DMS53 treated with DMSO at 0.1 percent for 48 hours (cell line): ENCODE results near the gene ANKFN1.

Experiments
- DNase-seq: peaks from one replicate; lab custom pipeline; 2025; ENCODE audit not compliant: unreplicated experiment; lab: John Stamatoyannopoulos, UW

ANKFN1 gene

DNA sequence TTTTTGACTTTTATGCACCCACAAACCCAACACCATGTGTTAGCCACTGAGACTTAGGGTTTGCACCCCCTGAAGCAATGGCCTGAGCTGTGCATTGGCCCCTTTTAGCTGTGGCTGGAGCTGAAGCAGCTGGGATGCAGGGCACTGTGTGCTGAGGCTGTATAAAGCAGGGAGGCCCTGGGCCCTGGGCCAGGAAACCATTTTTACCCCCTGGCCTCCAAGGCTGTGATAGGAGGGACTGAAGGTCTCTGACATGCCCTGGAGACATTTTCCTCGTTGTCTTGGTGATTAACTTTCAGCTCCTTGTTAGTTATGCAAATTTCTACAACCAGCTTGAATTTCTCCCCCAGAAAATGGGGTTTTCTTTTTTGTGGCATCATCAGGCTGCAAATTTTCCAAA is 6.7 kb upstream of the ANKFN1 start:
- no peak for DNase-seq

DNA sequence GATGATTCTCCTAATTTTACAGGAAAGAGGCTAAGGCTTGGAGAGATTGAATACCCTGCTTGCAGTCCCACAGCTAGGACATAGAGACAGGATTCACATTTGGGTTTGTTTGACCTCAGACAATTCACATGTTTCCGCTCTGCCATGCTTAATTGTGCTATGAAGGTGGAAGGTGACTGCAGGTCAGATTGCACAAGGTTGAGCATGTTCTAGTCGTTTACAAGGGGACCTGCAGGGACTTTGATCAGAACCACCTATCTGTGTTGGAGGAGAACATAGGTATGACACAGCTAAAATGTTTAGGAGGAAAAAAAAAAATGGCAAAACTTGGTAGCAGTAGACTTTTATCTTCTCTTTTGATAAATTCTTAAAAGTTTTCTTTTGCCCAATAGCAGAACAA is 4.9 kb upstream of the ANKFN1 start:
- no peak for DNase-seq

GRCh38 chr17:56149266-56150036 is 3.8 kb upstream of the ANKFN1 start:
- no peak for DNase-seq

GRCh38 chr17:56150649-56151048 is 2.6 kb upstream of the ANKFN1 start:
- DNase-seq, result no peak

DNA sequence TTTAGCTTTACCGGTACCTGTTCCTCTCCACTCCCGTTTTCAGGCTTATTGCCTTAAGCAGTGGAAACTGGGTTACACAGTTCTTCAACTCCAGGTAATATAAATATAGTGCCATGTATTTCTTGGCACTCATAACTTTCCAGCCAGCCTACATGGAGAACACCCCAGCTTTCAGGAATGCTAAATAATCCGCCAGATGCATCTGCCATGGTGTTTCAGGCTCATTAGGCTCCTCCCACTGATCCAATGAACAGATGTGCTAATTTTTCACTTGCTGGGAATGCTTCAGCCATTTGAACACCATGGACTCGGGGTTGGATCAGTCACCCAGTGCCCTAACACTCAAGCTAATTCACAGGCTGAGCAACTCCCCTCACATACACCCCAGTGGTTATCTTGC is 4.6 kb downstream of the ANKFN1 start:
- no peak for DNase-seq

DNA sequence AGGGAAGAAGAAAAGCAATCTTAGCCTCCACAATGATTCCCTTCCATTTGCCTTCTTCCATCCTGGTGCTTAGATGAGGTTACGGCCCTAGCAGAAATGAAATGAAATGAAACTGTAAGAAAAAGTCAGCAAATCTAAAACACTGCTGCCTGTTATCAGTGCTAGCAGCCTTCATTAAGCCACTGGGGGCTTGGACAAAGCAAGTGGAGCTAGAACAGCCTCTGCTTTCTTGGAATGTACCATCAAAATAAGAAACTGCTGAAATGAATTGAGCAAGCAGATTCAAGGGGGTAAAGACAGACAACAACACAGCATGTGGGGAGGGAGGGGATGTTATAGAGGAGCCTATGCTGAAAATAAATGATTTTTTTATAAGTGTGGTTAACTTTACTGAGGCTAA is 5.1 kb downstream of the ANKFN1 start:
- no peak for DNase-seq

DNA sequence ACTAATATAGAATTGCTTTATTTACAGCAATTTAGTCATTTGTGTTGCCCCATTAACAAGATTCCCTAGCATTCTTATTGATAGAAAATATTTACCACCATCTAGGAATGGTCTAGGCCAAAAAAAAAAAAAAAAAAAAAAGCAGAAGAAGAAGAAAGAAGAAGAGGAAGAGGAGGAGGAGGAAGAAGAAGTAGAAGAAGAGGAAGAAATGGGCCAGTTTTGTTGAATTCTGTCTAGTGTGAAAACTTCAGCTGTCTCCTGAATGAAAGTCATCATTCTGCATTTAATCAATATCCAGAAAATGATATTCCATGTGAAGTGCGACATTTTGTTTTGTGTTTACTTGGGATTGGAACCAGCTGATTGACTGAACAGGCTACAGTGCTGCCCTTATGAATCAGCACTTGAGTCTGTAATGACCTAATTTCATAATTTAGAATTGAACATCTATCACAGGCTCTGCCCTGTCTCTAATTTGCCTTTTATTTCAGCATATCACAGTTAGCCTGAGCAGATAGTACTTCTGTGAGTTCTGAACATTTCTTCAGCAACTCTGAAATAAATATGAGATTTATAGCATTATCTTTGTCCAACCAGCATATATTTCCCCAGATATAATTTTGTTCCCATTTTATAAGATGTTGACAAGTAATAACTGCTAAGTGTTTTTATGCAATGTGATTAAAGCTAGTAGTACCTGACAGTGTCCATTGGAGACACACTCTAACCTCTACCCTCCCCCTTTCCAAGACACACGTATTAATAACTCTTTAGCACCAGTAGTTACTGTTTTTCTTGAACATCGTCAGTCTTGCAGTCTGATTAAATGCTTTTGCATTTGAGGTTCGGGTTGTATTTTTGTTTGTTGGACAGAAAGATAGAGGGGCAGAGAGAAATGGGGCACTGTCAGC is 5.9 kb downstream of the ANKFN1 start:
- no peak for DNase-seq

GRCh38 chr17:56159826-56160380 is 6.6 kb downstream of the ANKFN1 start:
- no peak for DNase-seq

DNA sequence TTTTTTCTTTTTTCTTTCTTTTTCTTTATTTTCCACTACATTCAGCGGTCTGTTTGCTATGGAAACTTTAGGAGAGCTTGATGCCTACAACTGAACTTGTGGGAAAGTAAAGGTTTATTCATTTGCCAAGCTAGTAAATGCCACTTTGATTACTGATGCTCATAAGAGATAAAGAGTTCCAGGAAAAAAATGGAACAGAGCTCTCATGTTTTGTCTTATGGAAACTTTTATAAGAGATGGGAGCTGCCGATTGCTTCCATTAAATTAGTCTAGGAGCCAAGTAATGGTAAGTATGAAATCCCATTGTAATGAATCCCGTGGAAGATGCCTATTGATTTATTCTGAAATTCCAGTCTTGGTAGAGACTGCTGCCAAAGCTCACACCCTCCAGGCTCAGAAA is 7.1 kb downstream of the ANKFN1 start:
- DNase-seq, result no peak

DNA sequence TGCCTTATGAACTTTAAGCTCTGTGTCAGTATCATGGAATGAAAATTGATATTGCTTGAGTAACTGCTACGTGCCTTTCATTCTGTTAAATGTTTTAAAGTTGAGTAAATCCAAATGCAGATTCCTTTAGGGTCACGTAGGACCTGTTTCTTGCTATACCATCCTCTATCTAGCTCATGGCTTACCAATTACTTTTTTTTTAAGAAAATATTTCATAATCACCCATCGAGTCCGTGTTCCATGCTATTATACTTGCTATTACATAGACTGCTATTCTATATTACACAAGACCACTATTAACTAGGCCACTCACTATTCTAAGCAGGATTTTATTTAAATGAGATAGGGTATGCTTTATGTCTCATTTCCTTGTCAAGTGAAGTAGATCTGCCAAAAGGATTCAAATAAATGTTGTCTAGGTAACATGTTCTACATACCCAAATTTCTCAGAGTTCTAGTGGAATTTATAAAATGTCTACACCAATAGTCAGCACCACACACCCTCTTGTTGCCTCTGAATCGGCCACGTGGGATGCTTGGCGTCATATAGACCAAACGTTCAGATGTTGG is 11.9 kb downstream of the ANKFN1 start:
- no peak for DNase-seq

DNA sequence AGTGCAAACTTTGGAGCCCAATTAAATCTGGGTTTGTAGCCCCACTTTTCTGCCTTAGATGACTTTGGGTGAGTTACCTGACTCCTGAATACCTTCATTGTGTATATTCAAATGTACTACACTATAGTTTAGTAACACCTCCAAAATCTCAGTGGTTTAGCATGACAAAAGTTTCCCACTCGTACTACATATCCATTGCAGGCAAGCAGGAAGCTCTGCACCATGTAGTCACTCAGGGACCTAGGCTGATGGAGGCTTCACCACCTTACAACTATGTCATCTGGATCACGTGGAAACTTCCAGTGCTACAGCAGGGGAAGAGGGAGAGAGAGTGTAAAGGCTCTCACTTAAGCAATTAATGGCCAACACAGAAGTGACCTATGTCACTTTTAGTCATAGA is 14.2 kb downstream of the ANKFN1 start:
- no peak for DNase-seq

DNA sequence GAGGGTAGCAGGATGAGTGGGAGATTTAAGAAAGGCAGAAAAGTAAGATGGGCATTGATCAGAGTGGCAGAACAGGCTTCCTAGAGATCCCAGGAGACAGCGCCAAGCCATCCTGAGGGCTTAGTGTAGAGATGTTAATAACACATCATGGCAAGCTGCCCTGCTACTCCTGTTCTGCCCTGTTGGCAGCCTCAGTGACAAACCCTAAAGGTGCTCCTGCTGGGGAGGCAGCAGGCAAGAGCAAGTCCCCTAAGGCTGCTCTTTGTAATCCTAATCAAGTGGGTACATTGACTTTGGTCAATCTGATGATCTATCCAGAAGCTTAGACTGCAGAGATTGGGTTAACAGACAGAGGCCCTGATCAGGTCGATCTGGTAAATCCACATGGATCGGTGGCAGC is 16.3 kb downstream of the ANKFN1 start:
- DNase-seq, result no peak

DNA sequence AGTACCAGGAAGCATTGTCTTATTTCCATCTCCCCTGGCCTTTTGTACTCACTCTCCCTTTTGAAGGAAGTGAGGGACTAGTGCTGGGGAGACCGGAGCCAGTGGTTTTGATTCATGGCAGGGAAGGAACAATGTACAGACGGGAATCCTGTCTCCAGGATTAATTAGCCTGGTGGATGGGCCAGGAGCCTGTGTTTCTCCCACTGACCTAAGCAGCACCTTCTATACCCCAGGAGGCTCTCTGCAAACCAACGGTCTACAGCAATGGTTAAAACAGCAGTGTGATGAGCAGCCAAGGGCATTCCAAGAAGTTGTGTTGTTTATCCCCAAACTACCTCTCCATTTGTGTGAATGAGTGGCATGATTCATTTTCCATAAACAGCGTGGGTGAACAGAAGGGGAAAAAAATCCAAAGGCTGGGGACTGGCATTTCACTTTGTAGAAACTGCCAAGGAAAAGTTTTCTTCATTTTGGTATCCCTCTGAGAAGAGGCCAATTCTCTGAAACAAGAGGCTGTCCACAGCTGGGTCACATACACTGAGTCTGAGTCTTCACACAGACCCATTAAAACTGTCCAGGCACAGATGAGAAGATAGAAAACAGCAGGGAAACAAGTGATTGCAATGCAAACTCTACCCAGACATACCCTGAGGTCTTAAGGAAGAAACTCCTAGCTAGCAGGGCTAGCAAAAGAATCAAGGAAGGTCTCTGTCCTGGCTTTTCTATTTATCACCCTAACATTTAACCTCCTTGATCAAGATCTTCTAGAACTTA is 18.1 kb downstream of the ANKFN1 start:
- no peak for DNase-seq

DNA sequence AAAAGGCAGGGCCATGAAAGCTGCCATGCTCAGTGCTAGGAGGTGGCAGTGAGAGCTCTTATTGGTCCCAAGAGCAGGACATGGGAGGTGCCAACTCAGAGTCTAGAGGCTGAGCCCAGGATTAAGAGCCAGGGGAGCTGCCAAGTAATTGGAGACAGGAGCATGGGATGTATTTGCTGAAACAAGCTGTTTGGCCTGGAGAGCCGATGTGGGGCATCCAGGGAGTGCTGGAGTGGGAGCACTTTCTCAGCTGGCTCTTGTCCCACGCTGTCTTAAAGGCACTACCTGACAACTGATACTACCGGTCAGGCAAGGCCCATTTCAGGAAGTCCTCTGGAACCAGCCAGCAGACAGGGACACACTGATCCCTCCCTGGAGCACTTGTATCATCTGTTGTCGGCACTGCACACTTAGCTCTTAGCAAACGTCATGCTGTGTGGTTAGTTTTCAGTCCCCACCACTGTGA is 19.3 kb downstream of the ANKFN1 start:
- peak; percentile 90 for DNase-seq

- no peak for DNase-seq
Observed at GRCh38 chr17:56173026-56173425, 19.8 kb downstream of the ANKFN1 start.

- DNase-seq, result no peak
Observed at GRCh38 chr17:56173958-56174835, 20.9 kb downstream of the ANKFN1 start.

- DNase-seq, result no peak
Observed at GRCh38 chr17:56175299-56175955, 22.2 kb downstream of the ANKFN1 start.

DNA sequence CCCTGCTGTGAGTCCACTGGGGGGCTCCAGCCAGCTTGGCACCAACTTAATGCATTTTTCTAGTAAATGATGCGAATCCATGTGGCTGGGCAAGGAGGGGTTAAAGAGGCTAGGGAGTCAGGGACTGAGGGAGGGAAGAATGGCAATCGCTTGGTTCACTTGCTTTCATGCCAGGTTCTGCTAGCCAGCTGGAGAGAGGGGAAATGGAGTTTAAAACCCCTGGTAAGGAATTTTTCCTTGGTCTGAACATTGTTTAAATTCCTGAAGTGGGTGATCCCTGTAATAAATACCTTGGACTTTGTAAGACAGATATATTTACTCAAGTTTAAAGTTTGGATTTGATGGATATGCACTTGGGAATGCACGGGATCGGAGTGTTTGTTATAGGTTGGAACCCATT is 22.8 kb downstream of the ANKFN1 start:
- no peak for DNase-seq

GRCh38 chr17:56177361-56177760 is 24.1 kb downstream of the ANKFN1 start:
- no peak for DNase-seq
